ENCODE measurements around the gene MINDY1. TPM values are rescaled to one million over a fixed set of nuclear protein-coding genes. Genes with fewer than 3 reads are reported as not detected.

The MINDY1 gene
- total RNA-seq, 1 donor from 2014 or later, result 32.5 TPM

DNA sequence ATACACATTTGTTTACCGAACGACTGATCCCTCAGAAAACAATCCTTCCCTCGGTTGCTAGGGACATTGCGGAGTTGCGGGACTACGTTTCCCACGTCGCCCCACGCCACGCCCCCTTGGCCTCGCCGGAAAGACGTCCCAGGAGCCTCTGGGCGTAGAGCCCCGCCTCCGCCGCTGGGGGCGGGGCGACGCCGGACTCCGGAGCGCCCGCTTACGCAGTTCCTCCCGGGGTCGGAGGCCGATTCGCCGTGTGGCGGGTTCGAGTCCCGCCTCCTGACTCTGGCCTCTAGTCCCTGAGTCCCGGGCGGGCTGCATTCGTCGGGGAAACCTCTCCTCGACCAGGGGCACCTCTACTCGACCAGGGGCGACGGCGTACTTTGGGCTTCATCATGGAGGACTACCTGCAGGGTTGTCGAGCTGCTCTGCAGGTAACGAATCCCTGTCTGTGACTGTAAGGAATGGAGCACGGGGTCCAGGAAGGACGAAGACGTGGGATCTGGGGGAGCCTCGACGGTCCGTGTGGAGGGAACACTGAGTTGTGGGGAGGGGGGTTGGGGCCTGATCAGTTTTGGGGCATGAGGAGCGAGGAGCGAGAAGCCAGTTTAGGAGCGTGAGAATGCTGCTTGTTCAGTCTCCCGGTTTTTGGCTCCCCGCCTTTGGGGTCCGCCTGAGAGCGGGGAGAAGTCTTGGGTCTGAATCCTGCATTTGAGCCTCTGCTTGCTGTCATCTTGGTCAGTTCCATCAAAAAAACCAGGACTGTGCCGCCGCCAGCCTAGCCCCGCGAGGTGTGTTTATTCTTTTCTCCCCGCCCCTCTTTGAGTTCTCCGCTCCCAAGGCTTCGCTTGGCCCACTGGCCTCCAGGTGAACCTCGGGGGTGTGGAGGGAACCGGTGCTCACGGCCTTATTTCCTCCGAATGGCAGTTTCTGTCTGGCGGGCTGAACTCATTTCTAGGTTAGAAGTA, 1.8 kb upstream of the MINDY1 start, which contains the start of gene PRUNE1:
TSS of gene PRUNE1 (plus strand) at position 206 of the 962 bp plus-strand sequence. CDS start at position 390, 184 bp downstream.
- Mint-ChIP-seq H3K4me3 (ENCODE audit: low read depth) (peak within 1 kb of the TSS; percentile 89), H3K36me3 (ENCODE audit: insufficient read depth) (no peaks in the 10 kb centered on the region), H3K9me3 (ENCODE audit: low read depth) (no peaks in the 10 kb centered on the region), H3K4me1 (ENCODE audit: low read depth) (peaks cover 56% of the 10 kb centered on the region), H3K27ac (peak within 1 kb of the TSS; percentile 99), H3K27me3 (no peaks in the 10 kb centered on the region)
- peak; percentile 91 for DNase-seq (ENCODE audit: low spot score, unreplicated experiment)
- TF ChIP-seq, protein P1, sequence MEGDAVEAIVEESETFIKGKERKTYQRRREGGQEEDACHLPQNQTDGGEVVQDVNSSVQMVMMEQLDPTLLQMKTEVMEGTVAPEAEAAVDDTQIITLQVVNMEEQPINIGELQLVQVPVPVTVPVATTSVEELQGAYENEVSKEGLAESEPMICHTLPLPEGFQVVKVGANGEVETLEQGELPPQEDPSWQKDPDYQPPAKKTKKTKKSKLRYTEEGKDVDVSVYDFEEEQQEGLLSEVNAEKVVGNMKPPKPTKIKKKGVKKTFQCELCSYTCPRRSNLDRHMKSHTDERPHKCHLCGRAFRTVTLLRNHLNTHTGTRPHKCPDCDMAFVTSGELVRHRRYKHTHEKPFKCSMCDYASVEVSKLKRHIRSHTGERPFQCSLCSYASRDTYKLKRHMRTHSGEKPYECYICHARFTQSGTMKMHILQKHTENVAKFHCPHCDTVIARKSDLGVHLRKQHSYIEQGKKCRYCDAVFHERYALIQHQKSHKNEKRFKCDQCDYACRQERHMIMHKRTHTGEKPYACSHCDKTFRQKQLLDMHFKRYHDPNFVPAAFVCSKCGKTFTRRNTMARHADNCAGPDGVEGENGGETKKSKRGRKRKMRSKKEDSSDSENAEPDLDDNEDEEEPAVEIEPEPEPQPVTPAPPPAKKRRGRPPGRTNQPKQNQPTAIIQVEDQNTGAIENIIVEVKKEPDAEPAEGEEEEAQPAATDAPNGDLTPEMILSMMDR (IDR thresholded peaks at IDR 0.05; ENCODE audit: unreplicated experiment), result no peak

DNA sequence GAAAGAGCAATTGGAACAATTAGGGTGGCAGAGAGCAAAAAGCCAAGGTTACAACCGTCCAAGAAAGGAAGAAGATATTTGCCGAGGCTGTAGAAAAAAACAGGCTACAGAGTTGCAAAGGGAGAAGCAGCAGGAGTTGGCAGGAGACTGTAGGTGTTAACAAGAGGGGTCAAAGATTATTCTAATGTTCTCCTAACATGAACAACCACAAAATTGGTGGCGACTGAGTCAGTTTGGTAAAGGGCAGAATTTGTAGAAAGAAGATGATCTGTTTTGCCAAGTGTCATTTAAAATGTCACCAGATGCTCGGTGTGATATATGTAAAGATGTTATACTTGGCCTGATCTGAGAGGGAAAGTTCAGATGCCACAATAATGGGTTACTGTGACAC, 1.1 kb upstream of the MINDY1 start:
- Mint-ChIP-seq H3K4me3 (ENCODE audit: low read depth) (peak overlapping the region; percentile 89), H3K36me3 (ENCODE audit: insufficient read depth) (no peaks in the 10 kb centered on the region), H3K27me3 (no peaks in the 10 kb centered on the region), H3K27ac (peak overlapping the region; percentile 99), H3K9me3 (ENCODE audit: low read depth) (no peaks in the 10 kb centered on the region), H3K4me1 (ENCODE audit: low read depth) (peaks cover 54% of the 10 kb centered on the region)
- DNase-seq (ENCODE audit: low spot score, unreplicated experiment), result no peak
- TF ChIP-seq, protein P1 (IDR thresholded peaks at IDR 0.05; ENCODE audit: unreplicated experiment), result no peak

DNA sequence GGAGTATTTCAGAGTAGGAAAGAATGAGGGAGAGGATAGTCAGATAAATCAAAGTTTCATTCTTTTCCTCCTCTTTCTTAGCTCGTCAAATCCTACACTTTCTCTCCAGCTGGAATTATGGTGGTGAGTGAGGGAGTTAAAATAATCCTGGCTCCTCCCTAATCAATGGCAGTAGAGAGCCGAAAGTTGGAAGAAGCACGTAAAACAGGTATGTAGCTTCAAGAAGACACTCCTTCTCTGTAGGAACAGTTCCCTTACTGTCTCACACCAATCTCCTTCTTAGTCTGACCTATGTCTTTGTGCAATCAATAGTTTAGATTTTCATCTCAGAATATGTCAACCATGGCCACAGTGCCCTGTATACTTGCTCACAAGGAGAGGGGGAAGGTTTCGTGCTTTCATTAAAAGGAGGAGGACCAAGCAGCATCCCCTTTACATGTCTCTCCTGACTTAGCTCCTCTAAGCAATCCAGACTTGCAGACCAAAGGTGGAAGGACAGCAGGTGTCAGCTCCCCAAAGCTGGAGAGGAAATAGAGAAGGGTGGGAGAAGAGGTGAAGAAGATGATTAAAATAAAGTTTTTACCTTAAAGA, 878 bp downstream of the MINDY1 start:
- no peak for DNase-seq (ENCODE audit: low spot score, unreplicated experiment)
- H3K27me3 Mint-ChIP-seq, result no peaks in the 10 kb centered on the region
- peak overlapping the region; percentile 99 for H3K27ac Mint-ChIP-seq
- H3K36me3 Mint-ChIP-seq (ENCODE audit: insufficient read depth), result peaks cover 7% of the 10 kb centered on the region
- H3K4me3 Mint-ChIP-seq (ENCODE audit: low read depth), result peak overlapping the region; percentile 91
- TF ChIP-seq, protein P1 (IDR thresholded peaks at IDR 0.05; ENCODE audit: unreplicated experiment), result no peak
- H3K9me3 Mint-ChIP-seq (ENCODE audit: low read depth), result no peaks in the 10 kb centered on the region
- peaks cover 50% of the 10 kb centered on the region for H3K4me1 Mint-ChIP-seq (ENCODE audit: low read depth)

DNA sequence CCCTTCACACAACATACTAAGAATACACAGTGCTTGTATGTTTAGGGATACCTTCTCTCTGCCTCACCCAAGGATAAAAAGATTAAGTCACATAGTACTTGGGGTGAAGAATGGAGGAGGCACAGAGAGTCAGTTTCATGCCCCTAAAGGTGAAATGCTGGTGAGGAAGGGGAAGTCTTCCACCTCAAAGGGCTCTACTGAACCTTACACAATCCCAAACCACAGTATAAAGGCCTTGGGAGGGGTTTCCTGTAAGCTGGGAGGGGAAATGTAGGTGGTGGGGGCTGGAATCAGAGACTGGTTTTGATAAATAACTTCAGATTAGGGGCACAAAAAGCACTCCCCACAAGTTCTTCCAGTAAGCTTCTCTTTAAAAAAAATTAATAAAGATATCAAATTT, 3.5 kb downstream of the MINDY1 start:
- Mint-ChIP-seq H3K27ac (no peak overlapping the region), H3K9me3 (ENCODE audit: low read depth) (no peaks in the 10 kb centered on the region), H3K4me1 (ENCODE audit: low read depth) (peaks cover 42% of the 10 kb centered on the region), H3K4me3 (ENCODE audit: low read depth) (no peak overlapping the region), H3K27me3 (no peaks in the 10 kb centered on the region), H3K36me3 (ENCODE audit: insufficient read depth) (peaks cover 10% of the 10 kb centered on the region)
- TF ChIP-seq, protein P1 (IDR thresholded peaks at IDR 0.05; ENCODE audit: unreplicated experiment), result no peak
- DNase-seq (ENCODE audit: low spot score, unreplicated experiment), result no peak

- Mint-ChIP-seq H3K36me3 (ENCODE audit: insufficient read depth) (peaks cover 10% of the 10 kb centered on the region), H3K4me3 (ENCODE audit: low read depth) (no peak overlapping the region), H3K9me3 (ENCODE audit: low read depth) (no peaks in the 10 kb centered on the region), H3K27me3 (no peaks in the 10 kb centered on the region), H3K27ac (peak overlapping the region; percentile 87), H3K4me1 (ENCODE audit: low read depth) (peaks cover 39% of the 10 kb centered on the region)
- TF ChIP-seq, protein P1 (IDR thresholded peaks at IDR 0.05; ENCODE audit: unreplicated experiment), result no peak
- DNase-seq (ENCODE audit: low spot score, unreplicated experiment), result no peak
Measured at GRCh38 chr1:151002611-151003010, 4.1 kb downstream of the MINDY1 start.

Measured in progenitor cell of endocrine pancreas (in vitro differentiated cells).